ENCODE results near the gene CABP1.

CABP1 gene

GRCh38 chr12:120631097-120631496, 9.3 kb upstream of the CABP1 start:
- no peak for DNase-seq

- peak; percentile 19 for DNase-seq
Measured at GRCh38 chr12:120640861-120641833, 721 bp downstream of the CABP1 start.

GRCh38 chr12:120642121-120642520, 1.7 kb downstream of the CABP1 start:
- DNase-seq, result no peak

GRCh38 chr12:120642826-120643225, 2.4 kb downstream of the CABP1 start:
- DNase-seq, result no peak

- DNase-seq, result no peak
Measured at GRCh38 chr12:120643574-120643973, 3.1 kb downstream of the CABP1 start.

GRCh38 chr12:120646044-120646443, 5.6 kb downstream of the CABP1 start:
- DNase-seq, result no peak

GRCh38 chr12:120647375-120647755, 6.9 kb downstream of the CABP1 start:
- DNase-seq, result no peak

- peak; percentile 8 for DNase-seq
Measured at GRCh38 chr12:120649442-120650232, 9.2 kb downstream of the CABP1 start.

GRCh38 chr12:120650233-120650690, 9.8 kb downstream of the CABP1 start:
- DNase-seq, result no peak

- no peak for DNase-seq
Measured at GRCh38 chr12:120651821-120652220, 11.4 kb downstream of the CABP1 start.

GRCh38 chr12:120652656-120653435, 12.4 kb downstream of the CABP1 start:
- no peak for DNase-seq

- no peak for DNase-seq
Measured at GRCh38 chr12:120653611-120654010, 13.2 kb downstream of the CABP1 start.

GRCh38 chr12:120654656-120655055, 14.2 kb downstream of the CABP1 start:
- DNase-seq, result no peak

GRCh38 chr12:120656008-120656407, 15.6 kb downstream of the CABP1 start:
- DNase-seq, result no peak

- DNase-seq, result no peak
Measured at GRCh38 chr12:120658286-120659150, 18.1 kb downstream of the CABP1 start.

GRCh38 chr12:120659151-120659525, 18.7 kb downstream of the CABP1 start:
- no peak for DNase-seq

GRCh38 chr12:120661432-120661831, 21.0 kb downstream of the CABP1 start:
- DNase-seq, result no peak

- no peak for DNase-seq
Measured at GRCh38 chr12:120662879-120663278, 22.5 kb downstream of the CABP1 start.

GRCh38 chr12:120663741-120664140, 23.3 kb downstream of the CABP1 start:
- no peak for DNase-seq

GRCh38 chr12:120666571-120667390, 26.4 kb downstream of the CABP1 start:
- DNase-seq, result no peak

Data from fibroblast of skin of abdomen (primary cell).